Heart left ventricle (tissue), 13 donors: Measurements from ENCODE around the gene PLCG2.

Source experiments
- POLR2A ChIP-seq, 2 donors: fragments of 450-650 bp; IDR thresholded peaks; one replicate each; pipeline ENCODE4 v1.6.1; 2017; ENCODE audit warnings: antibody characterized with exemption in 2 of 2, mild to moderate bottlenecking in 2 of 2, moderate library complexity in 2 of 2
- TF ChIP-seq, protein P1 (sequence below), 12 donors: fragments of 200-600 bp; sonication (generic) in 4 of 12; IDR thresholded peaks; one replicate each; pipeline versions ENCODE4 v1.5.0 to v1.8.0; 2018 to 2022; ENCODE audit warnings: antibody characterized with exemption in 12 of 12, mild to moderate bottlenecking in 5 of 12
- donor health status: ischemic (EF 13 %, LVEDD 7.1; RV severe dilation, severe dysfunction).
- donor health status: DM: no; HTN: yes; CAD: no.
- donor health status: DM: no; HTN: no; CAD: no.
- donor health status: ischemic (EF 25% LVEDD 6.9; RV normal size, moderate dysfunction).
- donor health status: ischemic (EF 25% LVEDD 5.7; RV mildly dilated, moderate dysfunction).
- donor health status: ischemic (EF 35%, LVEDD 5.7; RV mildly dilated, moderate dysfunction).
- donor health status: nonischemic (EF 11% LVEDD 7.7; RV severe dilation, severe dysfunction).
- donor health status: DM: yes; HTN: yes; CAD: no.
- donor health status: PGD.
- donor health status: ischemic (EF 29% LVEDD 5.4; RV normal size, mild dysfunction).
- donor health status: nonischemic (EF 23%, LVEDD 6.1; RV moderate dilation, normal function).

DNA sequence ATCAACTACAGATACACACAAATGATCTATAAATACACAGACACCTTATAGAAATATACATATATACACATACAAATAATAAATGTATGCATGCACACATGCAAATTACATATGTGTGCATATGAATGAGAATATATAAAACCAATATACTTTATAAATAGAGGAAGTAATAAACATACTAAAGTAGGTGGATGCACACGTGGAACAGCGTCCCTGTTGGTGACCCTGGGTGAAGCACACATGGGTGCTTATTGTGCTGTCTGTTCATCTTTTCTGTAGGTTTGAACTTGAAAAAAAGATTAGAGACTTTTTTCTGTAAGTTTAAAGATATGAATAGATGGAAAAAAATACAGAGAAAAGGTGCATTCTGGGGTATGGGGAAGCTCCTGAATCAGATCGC is 120.9 kb downstream of the PLCG2 start:
- TF ChIP-seq, protein P1, sequence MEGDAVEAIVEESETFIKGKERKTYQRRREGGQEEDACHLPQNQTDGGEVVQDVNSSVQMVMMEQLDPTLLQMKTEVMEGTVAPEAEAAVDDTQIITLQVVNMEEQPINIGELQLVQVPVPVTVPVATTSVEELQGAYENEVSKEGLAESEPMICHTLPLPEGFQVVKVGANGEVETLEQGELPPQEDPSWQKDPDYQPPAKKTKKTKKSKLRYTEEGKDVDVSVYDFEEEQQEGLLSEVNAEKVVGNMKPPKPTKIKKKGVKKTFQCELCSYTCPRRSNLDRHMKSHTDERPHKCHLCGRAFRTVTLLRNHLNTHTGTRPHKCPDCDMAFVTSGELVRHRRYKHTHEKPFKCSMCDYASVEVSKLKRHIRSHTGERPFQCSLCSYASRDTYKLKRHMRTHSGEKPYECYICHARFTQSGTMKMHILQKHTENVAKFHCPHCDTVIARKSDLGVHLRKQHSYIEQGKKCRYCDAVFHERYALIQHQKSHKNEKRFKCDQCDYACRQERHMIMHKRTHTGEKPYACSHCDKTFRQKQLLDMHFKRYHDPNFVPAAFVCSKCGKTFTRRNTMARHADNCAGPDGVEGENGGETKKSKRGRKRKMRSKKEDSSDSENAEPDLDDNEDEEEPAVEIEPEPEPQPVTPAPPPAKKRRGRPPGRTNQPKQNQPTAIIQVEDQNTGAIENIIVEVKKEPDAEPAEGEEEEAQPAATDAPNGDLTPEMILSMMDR (IDR thresholded peaks at IDR 0.05): no peak
- no peak for TF ChIP-seq POLR2A (IDR thresholded peaks at IDR 0.05)
